K562 (cell line): ENCODE data around the gene CRLF1. TPM values are rescaled to one million over a fixed set of nuclear protein-coding genes. Genes with fewer than 3 reads are reported as not detected.

Experiments
- DIDO1 ChIP-seq: fragments of 450-650 bp; IDR thresholded peaks from 2 replicates; pipeline ENCODE4 v1.6.1; 2016; ENCODE audit warnings: low read depth, missing biosample characterization, missing genetic modification characterization
- ERF ChIP-seq: fragments of 450-650 bp; formaldehyde crosslinking; IDR thresholded peaks from 2 replicates; pipeline ENCODE4 v1.4.0; 2020; ENCODE audit warnings: mild to moderate bottlenecking, mixed read lengths
- GATA2 ChIP-seq: sonication (generic); formaldehyde crosslinking; IDR thresholded peaks from 2 replicates; pipeline ENCODE4 v1.4.0; 2020; ENCODE audit warnings: mild to moderate bottlenecking, missing genetic modification reagents
- LCOR ChIP-seq: sonication (generic); formaldehyde crosslinking; IDR thresholded peaks from 2 replicates; pipeline ENCODE4 v1.8.0; 2022; ENCODE audit warnings: mild to moderate bottlenecking, missing genetic modification reagents
- MTA3 ChIP-seq: fragments of 450-650 bp; formaldehyde crosslinking; IDR thresholded peaks from 2 replicates; pipeline ENCODE4 v1.6.1; 2017; ENCODE audit warnings: mild to moderate bottlenecking, borderline replicate concordance
- MXI1 ChIP-seq: IDR thresholded peaks from 2 replicates; pipeline ENCODE4 v1.6.1; 2011; ENCODE audit warnings: low read depth, mild to moderate bottlenecking, improper control_type of control experiment, low read length
- NCOA6 ChIP-seq: fragments of 450-650 bp; IDR thresholded peaks from 2 replicates; pipeline ENCODE4 v1.6.1; 2017; ENCODE audit warnings: mild to moderate bottlenecking
- NFRKB ChIP-seq: fragments of 450-650 bp; IDR thresholded peaks from 2 replicates; pipeline ENCODE4 v1.6.1; 2016; ENCODE audit warnings: low read depth
- NUFIP1 ChIP-seq: fragments of 450-650 bp; IDR thresholded peaks from 2 replicates; pipeline ENCODE4 v1.6.1; 2018; ENCODE audit not compliant: partially characterized antibody
- POLR2AphosphoS5 ChIP-seq: IDR thresholded peaks from 2 replicates; pipeline ENCODE4 v1.6.1; 2011; ENCODE audit warnings: mild to moderate bottlenecking, low read depth, low read length, moderate library complexity; ENCODE audit not compliant: control insufficient read depth, insufficient read depth
- SMARCA5 ChIP-seq: fragments of 450-650 bp; IDR thresholded peaks from 2 replicates; pipeline ENCODE4 v1.6.1; 2016
- SP2 ChIP-seq: IDR thresholded peaks from 2 replicates; pipeline ENCODE4 v1.6.1; 2011; ENCODE audit warnings: mild to moderate bottlenecking, low read depth, low read length, moderate library complexity; ENCODE audit not compliant: poor library complexity, severe bottlenecking; ENCODE audit errors: extremely low read depth
- TAL1 ChIP-seq: fragments of 450-650 bp; IDR thresholded peaks from 2 replicates; pipeline ENCODE4 v1.6.1; 2016; ENCODE audit warnings: mild to moderate bottlenecking
- ZBTB8A ChIP-seq: fragments of 450-650 bp; IDR thresholded peaks from 2 replicates; pipeline ENCODE4 v1.6.1; 2018; ENCODE audit warnings: mild to moderate bottlenecking, moderate library complexity; ENCODE audit not compliant: partially characterized antibody
- polyA plus RNA-seq, 8 experiments: library from polyadenylated mRNA; depleted of rRNA in 4 of 8; stranded (reverse) in 5 of 8; unstranded in 3 of 8; fragments of >200 nt; fragmentation: Nextera tagmentation in 2 of 8; fragmentation: Illumina TruSeq in 1 of 8; extraction: Ambion mirVana in 2 of 8; extraction: Trizol in 1 of 8; gene quantifications; 2 replicates each; pipeline versions ENCODE4 v1.2.1 to v1.2.3, GENCODE V29; 2011 to 2014; ENCODE audit warnings: inconsistent platforms in 1 of 8, missing spikeins in 1 of 8
- total RNA-seq, 7 experiments: library from RNA; depleted of rRNA in 6 of 7; stranded (reverse); fragments of >200 nt in 6 of 7; fragmentation: Illumina TruSeq in 2 of 7; extraction: Trizol in 2 of 7; gene quantifications; 2 replicates each; pipeline versions ENCODE4 v1.2.1 to v1.2.3, GENCODE V29; 2011 to 2021; ENCODE audit warnings: low replicate concordance in 1 of 7
- TF ChIP-seq, protein P1 (sequence below): fragments of 450-650 bp; IDR thresholded peaks from 2 replicates; pipeline ENCODE4 v1.6.1; 2018; ENCODE audit not compliant: partially characterized antibody
- TF ChIP-seq, protein P2 (sequence below): fragments of 250-450 bp; sonication (Bioruptor Pico); IDR thresholded peaks from 2 replicates; pipeline ENCODE4 v1.4.0; 2020; ENCODE audit warnings: mild to moderate bottlenecking, moderate library complexity
- TF ChIP-seq, protein P3 (sequence below): fragments of 450-650 bp; IDR thresholded peaks from 2 replicates; pipeline ENCODE4 v1.7.0; 2016; ENCODE audit warnings: borderline replicate concordance
- TF ChIP-seq, protein P4 (sequence below): fragments of 450-650 bp; conservative IDR thresholded peaks from 2 replicates; pipeline ENCODE4 v1.6.1; 2016; ENCODE audit warnings: missing genetic modification characterization, low read depth, mild to moderate bottlenecking, missing compliant biosample characterization, moderate library complexity

CRLF1 gene
- total and polyA plus RNA-seq, 9 of the 15 experiments (the other 6 are each of a cell fraction or from before 2014, with no cell fraction given) = 0.85 to 3.6 (median 1.7) TPM

- TF ChIP-seq, protein P1, sequence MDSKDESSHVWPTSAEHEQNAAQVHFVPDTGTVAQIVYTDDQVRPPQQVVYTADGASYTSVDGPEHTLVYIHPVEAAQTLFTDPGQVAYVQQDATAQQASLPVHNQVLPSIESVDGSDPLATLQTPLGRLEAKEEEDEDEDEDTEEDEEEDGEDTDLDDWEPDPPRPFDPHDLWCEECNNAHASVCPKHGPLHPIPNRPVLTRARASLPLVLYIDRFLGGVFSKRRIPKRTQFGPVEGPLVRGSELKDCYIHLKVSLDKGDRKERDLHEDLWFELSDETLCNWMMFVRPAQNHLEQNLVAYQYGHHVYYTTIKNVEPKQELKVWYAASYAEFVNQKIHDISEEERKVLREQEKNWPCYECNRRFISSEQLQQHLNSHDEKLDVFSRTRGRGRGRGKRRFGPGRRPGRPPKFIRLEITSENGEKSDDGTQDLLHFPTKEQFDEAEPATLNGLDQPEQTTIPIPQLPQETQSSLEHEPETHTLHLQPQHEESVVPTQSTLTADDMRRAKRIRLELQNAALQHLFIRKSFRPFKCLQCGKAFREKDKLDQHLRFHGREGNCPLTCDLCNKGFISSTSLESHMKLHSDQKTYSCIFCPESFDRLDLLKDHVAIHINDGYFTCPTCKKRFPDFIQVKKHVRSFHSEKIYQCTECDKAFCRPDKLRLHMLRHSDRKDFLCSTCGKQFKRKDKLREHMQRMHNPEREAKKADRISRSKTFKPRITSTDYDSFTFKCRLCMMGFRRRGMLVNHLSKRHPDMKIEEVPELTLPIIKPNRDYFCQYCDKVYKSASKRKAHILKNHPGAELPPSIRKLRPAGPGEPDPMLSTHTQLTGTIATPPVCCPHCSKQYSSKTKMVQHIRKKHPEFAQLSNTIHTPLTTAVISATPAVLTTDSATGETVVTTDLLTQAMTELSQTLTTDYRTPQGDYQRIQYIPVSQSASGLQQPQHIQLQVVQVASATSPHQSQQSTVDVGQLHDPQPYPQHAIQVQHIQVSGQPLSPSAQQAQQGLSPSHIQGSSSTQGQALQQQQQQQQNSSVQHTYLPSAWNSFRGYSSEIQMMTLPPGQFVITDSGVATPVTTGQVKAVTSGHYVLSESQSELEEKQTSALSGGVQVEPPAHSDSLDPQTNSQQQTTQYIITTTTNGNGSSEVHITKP = no peak
- TF ChIP-seq NCOA6 (peak; percentile 94), LCOR (CRISPR knock-in tag) (no peak), TAL1 (no peak), ERF (CRISPR knock-in tag) (no peak), SMARCA5 (peak; percentile 99), NFRKB (peak; percentile 54), DIDO1 (tag) (no peak), ZBTB8A (no peak), SP2 (no peak), MXI1 (no peak), GATA2 (CRISPR knock-in tag) (no peak), MTA3 (peak; percentile 93), POLR2AphosphoS5 (peak; percentile 72; the same call in 1 of the 2 replicates), NUFIP1 (no peak)
- TF ChIP-seq, protein P2, sequence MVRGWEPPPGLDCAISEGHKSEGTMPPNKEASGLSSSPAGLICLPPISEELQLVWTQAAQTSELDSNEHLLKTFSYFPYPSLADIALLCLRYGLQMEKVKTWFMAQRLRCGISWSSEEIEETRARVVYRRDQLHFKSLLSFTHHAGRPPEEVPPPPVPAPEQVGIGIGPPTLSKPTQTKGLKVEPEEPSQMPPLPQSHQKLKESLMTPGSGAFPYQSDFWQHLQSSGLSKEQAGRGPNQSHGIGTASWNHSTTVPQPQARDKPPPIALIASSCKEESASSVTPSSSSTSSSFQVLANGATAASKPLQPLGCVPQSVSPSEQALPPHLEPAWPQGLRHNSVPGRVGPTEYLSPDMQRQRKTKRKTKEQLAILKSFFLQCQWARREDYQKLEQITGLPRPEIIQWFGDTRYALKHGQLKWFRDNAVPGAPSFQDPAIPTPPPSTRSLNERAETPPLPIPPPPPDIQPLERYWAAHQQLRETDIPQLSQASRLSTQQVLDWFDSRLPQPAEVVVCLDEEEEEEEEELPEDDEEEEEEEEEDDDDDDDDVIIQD (CRISPR knock-in tag) = no peak
- TF ChIP-seq, protein P3, sequence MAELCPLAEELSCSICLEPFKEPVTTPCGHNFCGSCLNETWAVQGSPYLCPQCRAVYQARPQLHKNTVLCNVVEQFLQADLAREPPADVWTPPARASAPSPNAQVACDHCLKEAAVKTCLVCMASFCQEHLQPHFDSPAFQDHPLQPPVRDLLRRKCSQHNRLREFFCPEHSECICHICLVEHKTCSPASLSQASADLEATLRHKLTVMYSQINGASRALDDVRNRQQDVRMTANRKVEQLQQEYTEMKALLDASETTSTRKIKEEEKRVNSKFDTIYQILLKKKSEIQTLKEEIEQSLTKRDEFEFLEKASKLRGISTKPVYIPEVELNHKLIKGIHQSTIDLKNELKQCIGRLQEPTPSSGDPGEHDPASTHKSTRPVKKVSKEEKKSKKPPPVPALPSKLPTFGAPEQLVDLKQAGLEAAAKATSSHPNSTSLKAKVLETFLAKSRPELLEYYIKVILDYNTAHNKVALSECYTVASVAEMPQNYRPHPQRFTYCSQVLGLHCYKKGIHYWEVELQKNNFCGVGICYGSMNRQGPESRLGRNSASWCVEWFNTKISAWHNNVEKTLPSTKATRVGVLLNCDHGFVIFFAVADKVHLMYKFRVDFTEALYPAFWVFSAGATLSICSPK = no peak
- TF ChIP-seq, protein P4, sequence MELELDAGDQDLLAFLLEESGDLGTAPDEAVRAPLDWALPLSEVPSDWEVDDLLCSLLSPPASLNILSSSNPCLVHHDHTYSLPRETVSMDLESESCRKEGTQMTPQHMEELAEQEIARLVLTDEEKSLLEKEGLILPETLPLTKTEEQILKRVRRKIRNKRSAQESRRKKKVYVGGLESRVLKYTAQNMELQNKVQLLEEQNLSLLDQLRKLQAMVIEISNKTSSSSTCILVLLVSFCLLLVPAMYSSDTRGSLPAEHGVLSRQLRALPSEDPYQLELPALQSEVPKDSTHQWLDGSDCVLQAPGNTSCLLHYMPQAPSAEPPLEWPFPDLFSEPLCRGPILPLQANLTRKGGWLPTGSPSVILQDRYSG (tag) = no peak
Observed at GRCh38 chr19:18557411-18558201, 49.0 kb downstream of the CRLF1 start, which contains the start of gene KXD1 (continued).
